Endothelial cell of umbilical vein (primary cell): Measurements from ENCODE around the gene CRYZL1. TPM values are rescaled to one million over a fixed set of nuclear protein-coding genes. Genes with fewer than 3 reads are reported as not detected.

Experiments used
- BruUV-seq: library from RNA; stranded (reverse); fragments of 400-500 nt; replicated peaks from 2 replicates; lab custom pipeline; 2021; lab: Mats Ljungman, UMichigan
- CTCF ChIA-PET: fragments of 300-600, 350-600 bp; sonication (Branson Sonifier 250); formaldehyde crosslinking; loops from one replicate; lab custom pipeline; 2021; ENCODE audit warnings: antibody characterized with exemption, inconsistent platforms; lab: Charles Lee
- POLR2A ChIA-PET: fragments of 300-600, 350-600 bp; sonication (Branson Sonifier 250); formaldehyde crosslinking; loops from one replicate; lab custom pipeline; 2021; ENCODE audit warnings: antibody characterized with exemption, inconsistent platforms; lab: Charles Lee
- DNase-seq: peaks from one replicate; pipeline ENCODE4 v3.0.0-alpha.2; 2011; ENCODE audit warnings: low read depth, low spot score
- FAIRE-seq: peaks from 2 replicates; lab custom pipeline; 2011; peaks lifted over from hg19 to GRCh38; lab: Jason Lieb, UNC
- H2AFZ ChIP-seq: 2 replicates; pipeline ENCODE4 v1.6.0; 2012; ENCODE audit warnings: low read depth, low read length, control low read depth, inconsistent platforms
- H3K27ac ChIP-seq: 2 replicates; pipeline ENCODE4 v1.5.1; 2011; ENCODE audit warnings: low read depth, mild to moderate bottlenecking, control low read depth, low read length, moderate library complexity; ENCODE audit not compliant: insufficient read depth
- H3K27me3 ChIP-seq, 2 experiments: 2 replicates each; pipeline versions ENCODE4 v1.6.0 to v1.6.1; 2011; ENCODE audit warnings: low read length in 2 of 2, mixed read lengths in 1 of 2; ENCODE audit not compliant: control insufficient read depth in 2 of 2, insufficient read depth in 2 of 2
- H3K36me3 ChIP-seq, 2 experiments: 2 replicates in 1 of 2; 3 replicates in 1 of 2; pipeline ENCODE4 v1.5.1; 2011; ENCODE audit warnings: low read length in 2 of 2, mild to moderate bottlenecking in 1 of 2, moderate library complexity in 1 of 2; ENCODE audit not compliant: control insufficient read depth in 2 of 2, insufficient read depth in 2 of 2; ENCODE audit errors: extremely low read depth in 1 of 2
- H3K4me1 ChIP-seq: 3 replicates; pipeline ENCODE4 v1.5.1; 2011; ENCODE audit warnings: mild to moderate bottlenecking, low read length; ENCODE audit not compliant: control insufficient read depth, insufficient read depth; ENCODE audit errors: extremely low read depth
- H3K4me2 ChIP-seq: 2 replicates; pipeline ENCODE4 v1.6.1; 2011; ENCODE audit warnings: low read length, control low read depth, mixed read lengths; ENCODE audit not compliant: insufficient read depth
- H3K4me3 ChIP-seq, 3 experiments: fragments of 200-600 bp in 1 of 3; sonication (generic), shearing (Covaris generic) in 1 of 3; replicated peaks in 1 of 3; 2 replicates each; pipeline ENCODE4 v1.5.1; 2011 to 2016; ENCODE audit warnings: control low read depth in 3 of 3, low read length in 3 of 3, mild to moderate bottlenecking in 2 of 3, inconsistent platforms in 1 of 3, low read depth in 1 of 3, moderate library complexity in 1 of 3; ENCODE audit not compliant: insufficient read depth in 1 of 3
- H3K79me2 ChIP-seq: 2 replicates; pipeline ENCODE4 v1.6.0; 2012; ENCODE audit warnings: low read length, inconsistent platforms; ENCODE audit not compliant: control insufficient read depth, insufficient read depth
- H3K9ac ChIP-seq: replicated peaks from 2 replicates; pipeline ENCODE3; 2011; ENCODE audit warnings: low read length, control low read depth; ENCODE audit not compliant: insufficient read depth; ENCODE audit errors: extremely low read depth
- H3K9me1 ChIP-seq: replicated peaks from 3 replicates; pipeline ENCODE4 v1.6.0; 2011; ENCODE audit warnings: mild to moderate bottlenecking, low read length; ENCODE audit not compliant: control insufficient read depth, insufficient read depth; ENCODE audit errors: extremely low read depth
- H3K9me3 ChIP-seq: replicated peaks from 2 replicates; pipeline ENCODE4 v1.5.1; 2012; ENCODE audit warnings: low read length, inconsistent platforms; ENCODE audit not compliant: control insufficient read depth, insufficient read depth
- H4K20me1 ChIP-seq: replicated peaks from 2 replicates; pipeline ENCODE3; 2011; ENCODE audit warnings: mild to moderate bottlenecking, low read length; ENCODE audit not compliant: control insufficient read depth, insufficient read depth; ENCODE audit errors: extremely low read depth
- EZH2 ChIP-seq: IDR thresholded peaks from 2 replicates; pipeline ENCODE4 v1.6.1; 2012; ENCODE audit warnings: borderline replicate concordance, low read depth, mild to moderate bottlenecking, moderate library complexity, low read length, inconsistent platforms; ENCODE audit not compliant: severe bottlenecking
- FOS ChIP-seq: IDR thresholded peaks from 2 replicates; pipeline ENCODE4 v1.6.1; 2011; ENCODE audit warnings: mild to moderate bottlenecking, low read length, moderate library complexity, borderline replicate concordance; ENCODE audit not compliant: insufficient read depth
- GATA2 ChIP-seq: IDR thresholded peaks from 2 replicates; pipeline ENCODE4 v1.7.0; 2011; ENCODE audit warnings: low read depth, mild to moderate bottlenecking, moderate library complexity, mixed read lengths, low read length; ENCODE audit not compliant: insufficient read length, insufficient read depth
- JUN ChIP-seq: IDR thresholded peaks from 2 replicates; pipeline ENCODE4 v1.6.1; 2011; ENCODE audit warnings: borderline replicate concordance, low read depth; ENCODE audit not compliant: insufficient read length, insufficient read depth
- POLR2A ChIP-seq: IDR thresholded peaks from 2 replicates; pipeline ENCODE4 v1.6.1; 2012; ENCODE audit warnings: low read depth, mild to moderate bottlenecking, control low read depth, low read length
- POLR2AphosphoS5 ChIP-seq: IDR thresholded peaks from 2 replicates; pipeline ENCODE4 v1.6.1; 2012; ENCODE audit warnings: low read depth, mild to moderate bottlenecking, control low read depth, low read length, moderate library complexity; ENCODE audit not compliant: insufficient read depth
- dilution Hi-C: fragments of 300-500 bp; cut with MboI; formaldehyde crosslinking; loops from one replicate; pipeline ENCODE4 v1.15.0; 2019; ENCODE audit warnings: low sequenced_read_pairs; ENCODE audit not compliant: extremely low pct_ligation_motif_present
- intact Hi-C: fragments of 100-400 bp; cut with micrococcal nuclease; formaldehyde crosslinking; loops from one replicate; pipeline ENCODE4 v1.10.0; 2022
- polyA plus RNA-seq, 4 experiments: library from polyadenylated mRNA; depleted of rRNA in 3 of 4; stranded (reverse) in 3 of 4; unstranded in 1 of 4; fragments of >200 nt; gene quantifications; 2 replicates each; pipeline versions ENCODE4 v1.2.1 to v1.2.3, GENCODE V29; 2011 to 2012; ENCODE audit warnings: missing spikeins in 1 of 4
- total RNA-seq: library from RNA; stranded (reverse); gene quantifications from 2 replicates; pipeline ENCODE4 v1.2.3, GENCODE V29; 2021

CRYZL1 gene
- total and polyA plus RNA-seq, 2 donors (not counting 3 experiments of a cell fraction or from before 2014, with no cell fraction given): 26.4 to 42.1 TPM

- POLR2A ChIA-PET: interaction anchor here (0.7 kb wide), 1 partner anchor 263 kb away, joined by 3 read pairs; no protein-coding TSS in a partner anchor
- intact Hi-C loops: loop anchor here (1.0 to 5.0 kb wide), 3 partner anchors 47 to 113 kb away; no protein-coding TSS in a partner anchor
These were observed 14.2 kb upstream of the CRYZL1 start for GRCh38 chr21:33655588-33656221.

GRCh38 chr21:33654412-33654811, 12.9 kb upstream of the CRYZL1 start:
- no peak for FAIRE-seq
- Histone ChIP-seq H3K79me2 (peaks cover 76% of the 10 kb centered on the region), H3K9me3 (no peaks in the 10 kb centered on the region), H4K20me1 (no peaks in the 10 kb centered on the region), H3K27me3 (no peaks in the 10 kb centered on the region), H3K4me2 (peak overlapping the region; percentile 12), H3K36me3 (no peaks in the 10 kb centered on the region), H3K9me1 (no peaks in the 10 kb centered on the region), H3K27ac (peak overlapping the region; percentile 81), H3K4me3 (no peak overlapping the region), H3K9ac (no peak overlapping the region), H3K4me1 (peaks cover 57% of the 10 kb centered on the region), H2AFZ (no peak overlapping the region)
- no peak for TF ChIP-seq JUN
- TF ChIP-seq GATA2: no peak
- no peak for TF ChIP-seq POLR2AphosphoS5
- TF ChIP-seq EZH2: no peak
- BruUV-seq: no TSS peak
- POLR2A ChIA-PET: no interaction called here
- intact Hi-C loops: no loop called here
- CTCF ChIA-PET: no interaction called here
- dilution Hi-C loops: no loop called here
- no peak for DNase-seq

More at GRCh38 chr21:33655588-33656221, 14.2 kb upstream of the CRYZL1 start:
- Histone ChIP-seq H3K27ac (peak overlapping the region; percentile 81), H4K20me1 (no peaks in the 10 kb centered on the region), H3K36me3 (no peaks in the 10 kb centered on the region), H3K4me3 (no peak overlapping the region), H3K79me2 (peaks cover 75% of the 10 kb centered on the region), H3K4me1 (peaks cover 52% of the 10 kb centered on the region), H3K4me2 (peak overlapping the region; percentile 22), H2AFZ (no peak overlapping the region), H3K9me1 (no peaks in the 10 kb centered on the region), H3K27me3 (no peaks in the 10 kb centered on the region), H3K9ac (peak overlapping the region; percentile 46), H3K9me3 (no peaks in the 10 kb centered on the region)
- peak; percentile 86 for FAIRE-seq
- TF ChIP-seq GATA2: peak; percentile 60
- peak; percentile 43 for TF ChIP-seq FOS
- TF ChIP-seq JUN: peak; percentile 82
- peak; percentile 10 for TF ChIP-seq POLR2AphosphoS5
- TF ChIP-seq POLR2A: no peak
- dilution Hi-C loops: no loop called here
- CTCF ChIA-PET: interaction anchor here (1.0 to 1.2 kb wide), 5 partner anchors 9 to 108 kb away, joined by 3 to 7 read pairs (median 6); no protein-coding TSS in a partner anchor
- TSS peak; percentile 86 for BruUV-seq
- peak; percentile 90 for DNase-seq
